Loucy (cell line): ENCODE measurements around the gene ZNF511.

Experiments used
- CTCF ChIP-seq: fragments of 200-600 bp; sonication (generic); conservative IDR thresholded peaks from 2 replicates; pipeline ENCODE4 v1.5.1; 2014; ENCODE audit warnings: mild to moderate bottlenecking, antibody characterized with exemption, low read length
- EZH2phosphoT487 ChIP-seq: fragments of 200-600 bp; IDR thresholded peaks from 2 replicates; pipeline ENCODE4 v1.6.1; 2018; ENCODE audit warnings: antibody characterized with exemption, mild to moderate bottlenecking, moderate library complexity, borderline replicate concordance

DNA sequence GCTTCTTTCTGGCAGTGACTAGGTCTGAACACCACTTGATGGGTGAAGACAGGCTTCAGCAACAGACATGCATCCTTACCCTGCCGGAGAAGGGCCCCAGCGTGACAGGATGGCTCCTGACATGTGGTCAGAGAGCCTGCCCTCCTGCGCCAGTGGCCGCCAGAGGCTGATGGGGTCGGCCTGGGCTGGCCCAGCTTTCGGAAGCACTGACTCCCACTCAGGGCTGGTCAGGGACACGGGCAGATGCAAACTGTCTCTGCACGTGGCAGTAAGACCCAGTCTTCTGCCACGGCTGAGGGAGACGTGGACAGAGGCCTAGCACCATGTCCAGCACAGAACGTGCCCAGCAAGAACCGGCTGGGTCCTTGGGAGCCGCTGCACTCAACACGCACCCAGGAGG, 10.2 kb upstream of the ZNF511 start:
- no peak for TF ChIP-seq CTCF
- TF ChIP-seq EZH2phosphoT487, result no peak
